ENCODE data around the gene GSG1L. TPM values are rescaled to one million over a fixed set of nuclear protein-coding genes. Genes with fewer than 3 reads are reported as not detected.

GSG1L gene
- total and polyA plus RNA-seq, 9 of the 15 experiments (the other 6 are each of a cell fraction or from before 2014, with no cell fraction given), result not detected

DNA sequence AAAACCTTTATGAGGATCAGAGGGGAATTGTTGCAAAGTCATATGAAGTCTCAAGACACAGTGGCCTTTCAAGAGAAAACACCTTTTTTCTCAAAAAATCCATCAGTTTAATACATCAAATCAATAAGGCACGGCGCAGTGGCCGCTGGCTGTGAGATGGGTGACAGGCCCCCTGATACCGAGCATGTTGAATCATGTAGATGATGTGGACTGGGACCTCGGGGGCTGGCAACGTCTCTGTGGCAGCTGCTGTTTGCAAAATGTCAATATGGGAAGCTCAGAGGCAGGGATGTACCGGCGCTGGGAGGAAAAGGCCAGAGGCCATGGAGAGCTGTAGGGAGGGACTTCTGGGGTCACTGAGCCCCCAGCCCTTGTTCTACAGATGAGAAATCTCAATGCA lies 169.1 kb downstream of the GSG1L start:
- in situ Hi-C loops (cut with MboI) (no loop called here), intact Hi-C loops (cut with micrococcal nuclease) (no loop called here)
- ChIA-PET CTCF (ENCODE audit: low intra/inter-chr PET ratio) (no interaction called here), POLR2A (no interaction called here)
- Histone ChIP-seq H3K4me3 (no peak overlapping the region), H3K27ac (ENCODE audit: extremely low read depth, low read depth, low read length) (no peak overlapping the region), H2AFZ (ENCODE audit: low read depth, low read length) (no peak overlapping the region), H3K9me3 (replicated peaks; ENCODE audit: control insufficient read depth, insufficient read depth, low read depth, low read length) (no peaks in the 10 kb centered on the region), H3K9me1 (ENCODE audit: control insufficient read depth, insufficient read depth, low read length) (no peaks in the 10 kb centered on the region), H3K4me1 (replicated peaks in 1 of 2; ENCODE audit: control insufficient read depth in 2 of 2, insufficient read depth in 2 of 2, low read length in 2 of 2) (no peaks in the 10 kb centered on the region; a peak in 1 of 5 replicates), H3K79me2 (ENCODE audit: control insufficient read depth, insufficient read depth, low read length) (no peaks in the 10 kb centered on the region), H3K27me3 (ENCODE audit: control insufficient read depth in 2 of 2, insufficient read depth in 2 of 2, low read length in 2 of 2) (peaks cover 18 to 64% of the 10 kb centered on the region in 2 experiments), H3K4me2 (ENCODE audit: insufficient read depth, low read length) (no peak overlapping the region), H3K36me3 (ENCODE audit: control insufficient read depth, insufficient read depth, low read length) (no peaks in the 10 kb centered on the region), H4K20me1 (replicated peaks; ENCODE audit: control insufficient read depth, insufficient read depth, low read length) (0 out of 2 replicates have a peak, but pooled peaks cover 9% of the 10 kb centered on the region), H3K9ac (ENCODE audit: insufficient read depth in 1 of 2, low read depth in 2 of 2, low read length in 2 of 2) (no peak overlapping the region)
- DNase-seq (ENCODE audit: extremely low read depth in 1 of 4, low spot score in 3 of 4), result no peak
- no peak for FAIRE-seq
- no peak for ATAC-seq
- BruUV-seq (replicated peaks), result no TSS peak
- TF ChIP-seq DPF2 (IDR thresholded peaks at IDR 0.05), result no peak
- WGBS (ENCODE audit: insufficient coverage, low coverage, missing lambda C conversion rate), result 0% methylated on average over 8 of the region's 8 CpGs

DNA sequence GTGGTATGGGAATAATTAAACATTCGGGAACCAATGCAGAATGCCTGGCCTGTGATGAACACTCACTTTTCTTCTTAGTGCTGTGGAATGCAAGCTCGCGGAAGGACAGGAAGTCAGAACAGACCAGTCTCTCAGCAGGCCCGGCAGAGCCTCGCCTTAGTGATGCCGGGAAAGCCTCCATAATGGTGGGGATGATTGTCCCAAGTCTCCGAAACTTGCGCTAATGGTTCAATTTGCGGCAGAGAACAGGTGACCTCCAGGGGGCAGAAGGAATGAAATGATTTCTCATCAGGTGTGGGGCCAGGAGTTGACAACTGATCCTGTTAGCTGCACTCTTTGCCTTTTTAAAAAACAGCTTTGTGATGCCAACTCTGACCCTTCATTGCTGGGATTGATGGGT lies 170.6 kb downstream of the GSG1L start:
- H3K27me3 ChIP-seq (ENCODE audit: control insufficient read depth in 2 of 2, insufficient read depth in 2 of 2, low read length in 2 of 2), result peaks cover 18 to 57% of the 10 kb centered on the region in 2 experiments
- no peak overlapping the region for H3K4me2 ChIP-seq (ENCODE audit: insufficient read depth, low read length)
- FAIRE-seq (no peak), DNase-seq (ENCODE audit: extremely low read depth in 1 of 4, low spot score in 3 of 4) (peak in 1 of 4 experiments; percentile 12), ATAC-seq (no peak)
- in situ Hi-C loops (cut with MboI) (no loop called here), intact Hi-C loops (cut with micrococcal nuclease) (no loop called here)
- TF ChIP-seq RAD21 (CRISPR knock-in tag; conservative IDR thresholded peaks at IDR 0.05 in 1 of 2, IDR thresholded peaks at IDR 0.05 in 1 of 2) (0 out of 4 replicates have a peak, but pooled peaks of 1 of the 2 experiments have one; percentile 8), CC2D1A (IDR thresholded peaks at IDR 0.05) (no peak)
- TF ChIP-seq, protein P1, sequence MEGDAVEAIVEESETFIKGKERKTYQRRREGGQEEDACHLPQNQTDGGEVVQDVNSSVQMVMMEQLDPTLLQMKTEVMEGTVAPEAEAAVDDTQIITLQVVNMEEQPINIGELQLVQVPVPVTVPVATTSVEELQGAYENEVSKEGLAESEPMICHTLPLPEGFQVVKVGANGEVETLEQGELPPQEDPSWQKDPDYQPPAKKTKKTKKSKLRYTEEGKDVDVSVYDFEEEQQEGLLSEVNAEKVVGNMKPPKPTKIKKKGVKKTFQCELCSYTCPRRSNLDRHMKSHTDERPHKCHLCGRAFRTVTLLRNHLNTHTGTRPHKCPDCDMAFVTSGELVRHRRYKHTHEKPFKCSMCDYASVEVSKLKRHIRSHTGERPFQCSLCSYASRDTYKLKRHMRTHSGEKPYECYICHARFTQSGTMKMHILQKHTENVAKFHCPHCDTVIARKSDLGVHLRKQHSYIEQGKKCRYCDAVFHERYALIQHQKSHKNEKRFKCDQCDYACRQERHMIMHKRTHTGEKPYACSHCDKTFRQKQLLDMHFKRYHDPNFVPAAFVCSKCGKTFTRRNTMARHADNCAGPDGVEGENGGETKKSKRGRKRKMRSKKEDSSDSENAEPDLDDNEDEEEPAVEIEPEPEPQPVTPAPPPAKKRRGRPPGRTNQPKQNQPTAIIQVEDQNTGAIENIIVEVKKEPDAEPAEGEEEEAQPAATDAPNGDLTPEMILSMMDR (IDR thresholded peaks at IDR 0.05 in 2 of 3, conservative IDR thresholded peaks at IDR 0.05 in 1 of 3; ENCODE audit: insufficient read depth in 2 of 3, low read depth in 1 of 3, low read length in 3 of 3), result peak; percentile 14 to 34 (median 31); a peak in 3 of 6 replicates
- 9% methylated on average over 9 of the region's 9 CpGs for WGBS (ENCODE audit: insufficient coverage, low coverage, missing lambda C conversion rate)
- H3K27ac ChIP-seq (ENCODE audit: extremely low read depth, low read depth, low read length), result no peak overlapping the region
- ChIA-PET POLR2A (no interaction called here), CTCF (ENCODE audit: low intra/inter-chr PET ratio) (no interaction called here)
- no peaks in the 10 kb centered on the region for H3K9me3 ChIP-seq (replicated peaks; ENCODE audit: control insufficient read depth, insufficient read depth, low read depth, low read length)
- BruUV-seq (replicated peaks), result no TSS peak
- H3K4me1 ChIP-seq (replicated peaks in 1 of 2; ENCODE audit: control insufficient read depth in 2 of 2, insufficient read depth in 2 of 2, low read length in 2 of 2), result no peaks in the 10 kb centered on the region; a peak in 1 of 5 replicates
- no peak overlapping the region for H2AFZ ChIP-seq (ENCODE audit: low read depth, low read length)
- H3K4me3 ChIP-seq, result no peak overlapping the region
- H4K20me1 ChIP-seq (replicated peaks; ENCODE audit: control insufficient read depth, insufficient read depth, low read length), result 0 out of 2 replicates have a peak, but pooled peaks cover 9% of the 10 kb centered on the region
- no peaks in the 10 kb centered on the region for H3K36me3 ChIP-seq (ENCODE audit: control insufficient read depth, insufficient read depth, low read length)
- no peak overlapping the region for H3K9ac ChIP-seq (ENCODE audit: insufficient read depth in 1 of 2, low read depth in 2 of 2, low read length in 2 of 2)
- H3K9me1 ChIP-seq (ENCODE audit: control insufficient read depth, insufficient read depth, low read length), result no peaks in the 10 kb centered on the region
- no peaks in the 10 kb centered on the region for H3K79me2 ChIP-seq (ENCODE audit: control insufficient read depth, insufficient read depth, low read length)

Measured in K562 (cell line).